ENCODE results near the gene NR2F1-AS1. TPM values are rescaled to one million over a fixed set of nuclear protein-coding genes. Genes with fewer than 3 reads are reported as not detected.
A peak's percentile ranks its signal among the peaks of the same experiment; 100 is the strongest.

NR2F1-AS1 gene
- total RNA-seq, 1 experiment from 2014 or later = 10.8 TPM

DNA sequence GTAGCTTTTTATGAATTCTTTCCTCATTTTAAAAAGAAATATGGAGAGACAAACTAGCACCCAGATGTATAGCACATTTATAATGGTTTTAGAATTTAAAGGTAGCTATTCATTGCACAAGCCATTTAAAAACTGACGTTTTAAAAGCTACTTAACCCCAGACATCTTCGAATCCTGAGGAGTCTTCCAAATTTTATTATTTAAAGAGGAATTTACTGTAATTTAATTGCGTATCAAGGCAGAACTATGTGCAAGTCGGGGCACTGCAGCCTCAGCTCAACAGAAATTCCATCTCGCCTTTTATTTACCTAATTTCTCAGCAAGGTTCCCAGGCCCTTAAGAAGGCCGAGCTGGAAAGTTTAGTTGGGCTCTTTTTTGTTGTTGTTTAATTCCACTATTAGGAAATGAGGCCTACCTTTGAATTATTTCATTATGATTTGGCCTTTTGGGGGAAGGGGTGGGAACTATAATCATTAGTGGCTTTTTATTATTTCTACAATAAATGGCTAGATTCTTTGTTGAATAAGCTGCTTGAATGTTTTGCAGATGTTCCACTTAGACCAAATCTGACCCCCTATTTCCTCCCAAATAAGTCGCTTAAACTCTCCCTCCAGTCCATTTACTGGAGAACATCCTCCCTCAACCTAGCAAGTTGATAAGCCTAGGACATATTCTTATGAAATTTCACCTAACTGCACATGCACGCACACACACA lies 22.2 kb upstream of the NR2F1-AS1 start:
- no peak for DNase-seq (ENCODE audit: low read depth)

GRCh38 chr5:93602241-93603077 lies 21.4 kb upstream of the NR2F1-AS1 start:
- no peak for DNase-seq (ENCODE audit: low read depth)

DNA sequence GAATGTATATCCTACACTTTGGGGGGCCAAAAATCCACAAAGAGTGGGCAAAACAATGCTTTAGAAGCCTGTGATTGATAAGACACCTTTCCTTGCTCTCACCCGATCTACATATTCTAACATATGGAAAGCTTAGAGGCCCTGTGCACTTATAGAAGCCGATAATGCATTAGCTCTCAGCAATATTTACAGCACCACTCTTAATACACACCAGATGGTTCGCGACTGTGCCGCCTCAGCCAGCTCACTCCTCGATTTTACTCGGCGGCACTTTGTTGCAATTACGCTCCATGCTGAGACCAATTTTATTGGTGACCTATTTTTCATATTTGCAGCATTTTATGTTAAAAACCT lies 20.8 kb upstream of the NR2F1-AS1 start:
- no peak for DNase-seq (ENCODE audit: low read depth)

GRCh38 chr5:93601071-93601801 lies 20.2 kb upstream of the NR2F1-AS1 start:
- DNase-seq (ENCODE audit: low read depth) = no peak

- peak; percentile 25 for DNase-seq (ENCODE audit: low read depth)
Observed at GRCh38 chr5:93600409-93601070, 19.5 kb upstream of the NR2F1-AS1 start.

- DNase-seq (ENCODE audit: low read depth) = no peak
Observed at GRCh38 chr5:93599399-93600120, 18.5 kb upstream of the NR2F1-AS1 start.

GRCh38 chr5:93599001-93599379 lies 18.0 kb upstream of the NR2F1-AS1 start:
- no peak for DNase-seq (ENCODE audit: low read depth)

DNA sequence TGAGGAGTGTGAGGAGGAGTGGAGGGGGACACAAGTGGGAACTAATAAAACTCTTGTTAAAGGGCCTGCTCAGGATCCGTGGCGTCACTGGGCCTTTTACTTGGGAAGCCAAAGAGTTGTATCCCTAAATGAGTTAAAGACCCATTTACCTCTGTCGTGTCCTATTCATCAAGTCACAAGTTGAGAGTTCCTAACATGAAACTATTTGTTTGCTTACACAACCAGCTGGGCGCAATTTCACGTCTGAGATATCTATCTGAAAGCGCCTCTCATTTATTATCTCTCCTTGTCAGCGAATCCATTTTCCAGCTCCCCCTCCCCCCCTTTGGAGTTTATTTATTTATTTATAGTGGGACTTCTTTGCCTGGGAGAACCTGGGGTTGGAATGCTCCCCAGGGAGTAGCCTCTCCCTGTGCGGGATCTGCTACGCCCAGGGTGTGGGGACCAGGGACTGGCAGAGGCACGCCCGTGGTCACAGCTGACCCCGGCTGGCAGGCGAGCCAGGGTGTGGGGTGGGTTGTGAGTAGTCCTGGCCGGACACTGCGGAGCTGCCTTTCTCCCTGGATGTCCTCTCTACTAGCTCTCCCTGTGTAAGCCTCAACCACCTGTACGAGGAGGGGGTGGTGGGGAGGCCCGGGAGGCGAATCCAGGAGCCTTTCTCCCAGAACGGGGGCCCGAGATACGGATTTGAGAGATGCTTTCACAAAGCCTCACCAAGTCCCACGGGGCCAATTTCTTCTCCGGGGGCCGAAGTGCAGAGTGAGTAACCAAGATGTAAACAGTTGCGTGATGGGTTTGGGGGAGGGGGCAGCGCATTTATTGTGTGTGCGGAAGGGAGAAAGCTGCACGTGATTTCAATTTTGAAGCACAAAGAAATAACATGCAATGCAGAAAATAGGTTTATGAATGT lies 17.3 kb upstream of the NR2F1-AS1 start:
- DNase-seq (ENCODE audit: low read depth) = no peak

- DNase-seq (ENCODE audit: low read depth) = no peak
Observed at GRCh38 chr5:93596676-93597490, 15.9 kb upstream of the NR2F1-AS1 start.

DNA sequence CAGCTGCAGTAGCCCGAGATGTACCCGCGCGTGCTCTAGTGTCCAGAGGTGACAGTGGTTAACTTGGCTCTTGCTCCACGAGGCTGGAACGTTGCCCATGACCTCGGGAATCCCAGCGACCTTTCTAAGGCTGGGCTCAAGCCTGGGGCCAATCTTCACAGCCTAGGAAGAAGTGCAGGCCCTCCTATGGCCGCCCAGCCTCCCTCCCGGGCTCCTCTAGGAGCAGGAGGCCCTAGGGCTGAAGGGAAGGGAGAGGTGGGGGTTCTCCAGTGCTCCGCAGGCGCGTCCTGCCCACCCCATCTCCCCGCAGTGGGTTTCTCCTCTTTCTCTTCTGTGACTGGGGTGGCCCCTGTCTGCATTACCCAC lies 15.3 kb upstream of the NR2F1-AS1 start:
- DNase-seq (ENCODE audit: low read depth) = no peak

GRCh38 chr5:93595420-93596147 lies 14.6 kb upstream of the NR2F1-AS1 start:
- DNase-seq (ENCODE audit: low read depth) = no peak

GRCh38 chr5:93594591-93595419 lies 13.8 kb upstream of the NR2F1-AS1 start:
- no peak for DNase-seq (ENCODE audit: low read depth)

DNA sequence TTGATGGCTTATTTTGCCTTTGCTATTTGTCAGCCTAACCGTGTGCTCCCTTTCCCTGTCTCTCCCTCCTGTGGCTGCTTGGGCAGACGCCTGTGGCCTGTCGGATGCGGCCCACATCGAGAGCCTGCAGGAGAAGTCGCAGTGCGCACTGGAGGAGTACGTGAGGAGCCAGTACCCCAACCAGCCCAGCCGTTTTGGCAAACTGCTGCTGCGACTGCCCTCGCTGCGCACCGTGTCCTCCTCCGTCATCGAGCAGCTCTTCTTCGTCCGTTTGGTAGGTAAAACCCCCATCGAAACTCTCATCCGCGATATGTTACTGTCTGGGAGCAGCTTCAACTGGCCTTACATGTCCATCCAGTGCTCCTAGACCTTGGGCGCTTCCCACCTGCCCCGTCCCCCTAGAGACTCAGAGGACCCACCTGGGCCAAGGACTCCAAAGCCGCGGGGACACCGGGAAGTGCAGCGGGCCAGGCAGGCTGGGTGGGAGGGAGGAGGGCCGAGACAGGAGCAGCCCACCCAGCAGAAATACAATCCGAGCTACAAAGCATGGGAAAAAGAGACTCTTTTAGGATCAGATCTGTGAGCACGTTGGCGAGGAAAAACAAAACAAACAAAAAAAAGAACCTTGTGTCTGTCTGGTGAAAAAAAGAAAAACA lies 12.6 kb upstream of the NR2F1-AS1 start:
- no peak for DNase-seq (ENCODE audit: low read depth)

- DNase-seq (ENCODE audit: low read depth) = no peak
Observed at GRCh38 chr5:93592883-93593282, 11.9 kb upstream of the NR2F1-AS1 start.

DNA sequence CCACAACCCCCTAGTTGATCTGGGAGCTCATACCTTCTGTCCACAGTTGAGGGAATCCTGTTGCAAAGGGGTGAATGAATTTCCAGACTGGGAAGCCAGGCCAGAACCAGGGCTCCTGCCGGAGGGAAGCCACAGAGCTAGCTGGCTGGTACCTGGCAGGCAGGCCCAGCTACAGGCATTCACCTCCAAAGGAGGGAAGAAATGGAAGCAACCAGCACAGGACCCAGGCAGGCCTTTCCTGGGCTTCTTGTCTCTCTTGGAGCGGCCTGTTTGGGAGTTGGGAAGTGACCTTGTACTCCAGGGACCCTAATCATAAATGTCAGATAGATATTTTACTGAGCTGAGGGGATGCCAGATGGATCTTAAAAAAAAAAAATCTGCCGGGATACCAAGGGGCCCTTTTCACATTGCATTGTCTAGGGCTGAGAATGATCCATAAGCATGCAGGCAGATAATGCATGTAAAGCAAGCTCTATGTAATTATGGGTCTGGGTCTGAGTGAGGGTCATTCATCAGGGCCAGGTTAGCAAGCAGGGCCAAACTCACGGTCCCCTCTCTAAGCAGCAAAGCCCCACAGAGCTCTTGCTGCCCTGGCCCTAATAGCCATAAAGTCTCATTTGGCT lies 10.4 kb upstream of the NR2F1-AS1 start:
- no peak for DNase-seq (ENCODE audit: low read depth)

DNA sequence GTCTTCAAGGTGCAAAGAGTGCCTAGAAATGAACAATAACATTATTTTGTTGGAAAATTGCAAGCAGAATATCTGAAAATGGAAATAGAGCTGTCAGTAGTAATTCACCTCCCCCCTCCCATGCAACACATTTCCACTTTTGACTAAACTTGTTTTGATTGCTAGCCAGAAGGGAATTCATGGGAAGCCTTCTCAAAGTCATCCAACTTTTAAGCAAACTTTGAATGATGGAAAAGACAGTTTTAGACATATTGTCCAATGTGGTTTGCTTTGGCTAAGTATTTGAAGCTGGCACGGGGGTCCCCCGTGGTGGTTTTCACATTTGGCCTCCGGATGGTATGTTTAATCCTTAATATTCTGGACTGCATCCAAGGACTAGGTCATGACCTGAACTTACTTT lies 9.5 kb upstream of the NR2F1-AS1 start:
- no peak for DNase-seq (ENCODE audit: low read depth)

- no peak for DNase-seq (ENCODE audit: low read depth)
Observed at GRCh38 chr5:93589829-93590215, 8.8 kb upstream of the NR2F1-AS1 start.
